Neuron (in vitro differentiated cells): Measurements from ENCODE around the gene SLC48A1.

Experiments
- H2AFZ ChIP-seq: one replicate; pipeline ENCODE4 v1.6.1; 2013; ENCODE audit warnings: low read depth, mild to moderate bottlenecking, inconsistent platforms, low read length, moderate library complexity
- H3K27me3 ChIP-seq: one replicate; pipeline ENCODE4 v1.6.1; 2013; ENCODE audit warnings: low read length; ENCODE audit not compliant: insufficient read depth
- H3K36me3 ChIP-seq: one replicate; pipeline ENCODE4 v1.6.1; 2013; ENCODE audit warnings: low read length; ENCODE audit not compliant: insufficient read depth
- H3K4me1 ChIP-seq: one replicate; pipeline ENCODE4 v1.6.1; 2013; ENCODE audit warnings: low read length; ENCODE audit not compliant: insufficient read depth
- H3K4me3 ChIP-seq: 2 replicates; pipeline ENCODE4 v1.5.1; 2013; ENCODE audit warnings: mild to moderate bottlenecking, low read length, moderate library complexity
- H3K9me3 ChIP-seq: one replicate; pipeline ENCODE4 v1.6.1; 2013; ENCODE audit warnings: low read length

Gene SLC48A1

GRCh38 chr12:47819896-47820630 is 47.0 kb downstream of the SLC48A1 start, which contains the start of gene HDAC7:
TSS of gene HDAC7 (minus strand) at chr12:47819903. CDS start at chr12:47819785, 118 bp downstream.
- Histone ChIP-seq H3K36me3 (no peaks in the 10 kb centered on the region), H3K27me3 (no peaks in the 10 kb centered on the region), H3K9me3 (no peaks in the 10 kb centered on the region), H3K4me3 (peak within 1 kb of the TSS; percentile 63), H3K4me1 (peaks cover 48% of the 10 kb centered on the region), H2AFZ (peak within 1 kb of the TSS; percentile 62)

DNA sequence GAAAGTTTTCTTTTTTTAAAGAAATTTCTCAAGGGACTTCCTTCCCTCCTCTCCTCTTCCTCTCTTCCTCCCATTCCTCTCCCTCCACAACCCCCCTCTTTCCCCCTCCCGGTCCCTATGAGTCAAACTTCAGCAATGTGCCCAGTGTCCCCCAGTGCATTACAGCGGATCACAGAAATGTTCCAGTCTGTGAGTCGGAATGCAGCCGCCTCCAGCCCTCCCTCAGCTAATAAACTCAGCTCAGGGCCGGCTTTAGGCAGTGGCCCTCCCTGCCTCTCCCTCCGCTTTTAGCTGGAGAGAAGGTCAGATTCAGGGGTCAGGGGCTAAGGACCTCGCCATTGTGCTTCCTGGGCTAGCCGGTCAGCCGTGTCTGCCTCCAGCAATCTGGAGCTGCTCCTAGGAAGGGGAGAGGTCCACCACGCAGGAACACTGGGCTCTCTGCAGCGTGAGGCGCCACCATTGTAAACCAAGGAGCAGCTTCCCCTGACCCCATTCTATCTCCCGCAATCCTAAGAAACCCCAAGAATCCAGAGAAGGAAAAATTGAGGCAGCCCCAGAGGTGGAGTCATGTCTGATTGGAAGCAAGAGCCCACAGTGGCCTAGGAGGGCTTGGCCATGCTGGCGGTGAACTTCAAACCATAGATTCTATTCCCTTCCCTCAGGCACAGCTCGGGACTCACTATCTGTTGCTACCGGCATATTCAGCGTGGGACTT is 47.8 kb downstream of the SLC48A1 start:
- H3K4me3 ChIP-seq = peak overlapping the region; percentile 63
- no peaks in the 10 kb centered on the region for H3K27me3 ChIP-seq
- peaks cover 48% of the 10 kb centered on the region for H3K4me1 ChIP-seq

GRCh38 chr12:47821346-47821706 is 48.3 kb downstream of the SLC48A1 start:
- Histone ChIP-seq H3K4me1 (peaks cover 48% of the 10 kb centered on the region), H3K4me3 (peak overlapping the region; percentile 63), H2AFZ (peak overlapping the region; percentile 47), H3K27me3 (no peaks in the 10 kb centered on the region), H3K9me3 (no peaks in the 10 kb centered on the region), H3K36me3 (no peaks in the 10 kb centered on the region)

More for the DNA sequence above, 47.8 kb downstream of the SLC48A1 start:
- Histone ChIP-seq H3K9me3 (no peaks in the 10 kb centered on the region), H3K36me3 (no peaks in the 10 kb centered on the region), H2AFZ (peak overlapping the region; percentile 47)

DNA sequence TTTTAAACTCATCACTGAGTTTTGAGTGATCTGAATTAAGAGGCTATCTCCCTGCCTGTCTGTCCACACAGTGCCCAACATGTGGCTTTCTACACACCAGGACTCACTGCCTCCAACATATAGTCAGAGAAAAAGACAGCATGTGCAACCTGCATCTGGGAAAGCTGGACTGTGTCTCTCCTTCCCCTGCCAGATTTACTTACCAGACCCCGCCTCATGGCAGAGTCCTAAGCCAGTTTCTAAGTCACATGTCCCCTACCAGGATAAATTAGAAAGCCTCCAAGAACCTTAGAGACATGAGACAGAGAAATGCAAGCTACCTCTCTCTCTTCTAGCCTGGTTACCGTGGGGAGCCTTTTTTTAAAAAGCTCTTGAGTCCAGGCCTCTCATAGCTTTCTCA is 49.4 kb downstream of the SLC48A1 start:
- Histone ChIP-seq H3K4me3 (no peak overlapping the region), H3K9me3 (no peaks in the 10 kb centered on the region), H2AFZ (no peak overlapping the region), H3K36me3 (no peaks in the 10 kb centered on the region), H3K4me1 (peaks cover 40% of the 10 kb centered on the region), H3K27me3 (no peaks in the 10 kb centered on the region)

GRCh38 chr12:47822863-47823262 is 49.8 kb downstream of the SLC48A1 start:
- no peak overlapping the region for H2AFZ ChIP-seq
- peaks cover 35% of the 10 kb centered on the region for H3K4me1 ChIP-seq
- no peak overlapping the region for H3K4me3 ChIP-seq
- no peaks in the 10 kb centered on the region for H3K36me3 ChIP-seq
- H3K9me3 ChIP-seq = no peaks in the 10 kb centered on the region
- H3K27me3 ChIP-seq = no peaks in the 10 kb centered on the region

DNA sequence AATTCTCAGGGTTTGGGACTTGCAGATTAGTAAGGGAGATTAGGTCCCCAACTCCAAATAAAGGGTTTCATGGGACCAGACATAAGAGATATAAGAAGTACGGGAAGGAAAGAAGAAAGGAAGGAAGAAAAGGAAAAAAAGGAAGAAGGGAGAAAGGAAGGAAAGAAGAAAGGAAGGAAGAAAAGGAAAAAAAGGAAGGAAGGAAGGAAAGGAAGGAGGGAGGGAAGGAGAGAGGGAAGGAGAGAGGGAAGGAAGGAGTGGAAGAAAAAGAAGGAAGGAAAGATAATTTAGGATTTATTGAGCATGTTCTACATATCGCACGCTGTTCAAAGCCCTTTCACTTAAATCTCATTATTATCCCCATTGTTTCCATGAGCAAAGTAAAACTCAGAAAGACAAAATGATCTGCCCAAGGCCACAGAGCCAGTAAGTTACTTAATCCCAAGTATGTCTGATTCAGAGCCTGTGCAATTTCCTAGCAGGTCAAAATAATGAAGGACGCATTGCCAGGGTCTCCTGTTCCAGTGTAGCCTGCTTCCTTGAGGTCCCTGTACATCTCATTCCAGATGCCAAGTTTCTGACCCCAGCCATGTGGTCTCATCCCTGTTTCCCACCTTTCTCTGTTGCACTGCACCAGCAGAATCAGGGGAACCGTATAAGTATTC is 50.5 kb downstream of the SLC48A1 start:
- Histone ChIP-seq H3K36me3 (no peaks in the 10 kb centered on the region), H3K4me3 (no peak overlapping the region), H2AFZ (no peak overlapping the region), H3K27me3 (no peaks in the 10 kb centered on the region), H3K9me3 (no peaks in the 10 kb centered on the region), H3K4me1 (peaks cover 28% of the 10 kb centered on the region)

DNA sequence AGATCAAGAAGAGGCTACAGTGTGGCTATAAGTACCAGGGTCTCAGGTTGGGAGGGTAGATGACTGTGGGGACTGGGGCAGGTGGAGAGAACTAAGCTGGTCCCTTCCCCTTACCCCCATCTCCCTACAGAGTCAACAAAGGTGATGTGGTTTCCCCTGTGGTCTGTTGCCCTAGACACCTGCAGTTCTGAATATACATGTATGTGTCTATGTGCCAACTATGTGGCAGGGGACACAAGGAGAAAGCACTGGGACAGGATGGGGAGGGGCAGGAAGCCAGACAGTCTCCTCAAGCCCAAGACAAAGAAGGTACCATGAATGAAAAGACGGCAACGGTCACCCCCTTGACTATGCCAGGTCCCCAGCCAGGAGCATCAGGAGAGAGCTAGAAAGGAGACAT is 51.2 kb downstream of the SLC48A1 start:
- H3K4me3 ChIP-seq = no peak overlapping the region
- H3K27me3 ChIP-seq = no peaks in the 10 kb centered on the region
- no peak overlapping the region for H2AFZ ChIP-seq
- H3K9me3 ChIP-seq = no peaks in the 10 kb centered on the region
- H3K4me1 ChIP-seq = peaks cover 23% of the 10 kb centered on the region
- no peaks in the 10 kb centered on the region for H3K36me3 ChIP-seq

- H3K4me1 ChIP-seq = peaks cover 23% of the 10 kb centered on the region
- no peaks in the 10 kb centered on the region for H3K27me3 ChIP-seq
- no peaks in the 10 kb centered on the region for H3K9me3 ChIP-seq
- no peak overlapping the region for H3K4me3 ChIP-seq
- H2AFZ ChIP-seq = no peak overlapping the region
- no peaks in the 10 kb centered on the region for H3K36me3 ChIP-seq
Measured at GRCh38 chr12:47824635-47825034, 51.6 kb downstream of the SLC48A1 start.

DNA sequence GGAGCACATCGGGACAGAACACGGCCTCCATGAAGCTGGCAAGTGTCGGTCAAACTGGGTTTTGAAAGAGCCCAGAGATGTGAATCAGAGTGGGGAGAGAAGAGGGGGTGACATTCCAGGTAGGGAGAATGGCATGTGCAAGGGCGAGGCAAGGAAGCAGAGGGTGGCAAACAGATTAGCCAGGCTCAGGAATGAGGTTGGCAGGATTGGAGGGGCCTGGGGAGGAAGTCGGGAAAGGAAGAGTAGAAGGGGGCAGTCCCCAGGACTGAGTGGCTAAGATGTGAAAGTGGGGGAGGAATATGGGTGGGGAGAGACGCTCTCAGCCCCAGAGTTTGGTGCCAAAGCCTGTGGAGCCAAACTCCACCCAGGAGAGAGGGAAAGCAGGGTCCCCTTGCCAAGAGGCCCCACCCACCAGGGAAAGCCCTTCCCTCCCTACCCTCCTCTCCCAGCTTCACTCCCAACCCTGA is 52.2 kb downstream of the SLC48A1 start:
- Histone ChIP-seq H3K4me1 (peaks cover 22% of the 10 kb centered on the region), H2AFZ (no peak overlapping the region), H3K4me3 (no peak overlapping the region), H3K27me3 (no peaks in the 10 kb centered on the region), H3K9me3 (no peaks in the 10 kb centered on the region), H3K36me3 (no peaks in the 10 kb centered on the region)

- H2AFZ ChIP-seq = no peak overlapping the region
- H3K4me1 ChIP-seq = no peaks in the 10 kb centered on the region
Measured at GRCh38 chr12:47828008-47828975, 55.3 kb downstream of the SLC48A1 start.

GRCh38 chr12:47828976-47829482 is 56.0 kb downstream of the SLC48A1 start:
- Histone ChIP-seq H3K4me1 (no peaks in the 10 kb centered on the region), H3K4me3 (no peak overlapping the region), H3K27me3 (no peaks in the 10 kb centered on the region), H3K9me3 (no peaks in the 10 kb centered on the region), H2AFZ (no peak overlapping the region), H3K36me3 (no peaks in the 10 kb centered on the region)

More at GRCh38 chr12:47828008-47828975, 55.3 kb downstream of the SLC48A1 start:
- no peaks in the 10 kb centered on the region for H3K27me3 ChIP-seq
- H3K4me3 ChIP-seq = no peak overlapping the region
- no peaks in the 10 kb centered on the region for H3K9me3 ChIP-seq
- no peaks in the 10 kb centered on the region for H3K36me3 ChIP-seq

DNA sequence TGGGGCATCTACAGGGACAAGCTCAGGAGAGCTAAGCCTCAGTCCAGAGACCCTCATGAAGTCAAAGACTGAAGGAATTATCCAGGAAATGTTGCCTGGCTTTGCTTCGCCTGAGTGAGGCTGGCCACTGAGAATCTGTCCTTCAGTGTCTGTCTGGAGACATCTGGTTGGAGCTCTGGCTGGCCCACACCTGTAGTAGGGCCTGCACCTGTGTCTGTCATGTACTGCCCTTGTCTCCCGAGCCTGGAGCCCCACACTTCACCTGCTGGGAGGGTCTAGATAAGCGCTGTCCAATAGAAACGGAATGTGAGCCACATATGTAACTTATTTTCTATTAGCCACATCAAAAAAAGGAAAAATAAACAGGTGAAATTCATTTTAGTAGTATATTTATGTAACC is 56.5 kb downstream of the SLC48A1 start:
- Histone ChIP-seq H3K4me3 (no peak overlapping the region), H3K9me3 (no peaks in the 10 kb centered on the region)

More for the DNA sequence above, 56.5 kb downstream of the SLC48A1 start:
- Histone ChIP-seq H3K27me3 (no peaks in the 10 kb centered on the region), H3K36me3 (no peaks in the 10 kb centered on the region), H2AFZ (no peak overlapping the region), H3K4me1 (no peaks in the 10 kb centered on the region)
